ENCODE results near the gene CDC37.
"Not testable (repeated sequence)": the region's sequence is repeated elsewhere in the genome, so short reads cannot be mapped to it uniquely, and the experiment has no call there.

The CDC37 gene

GRCh38 chr19:10395003-10395402 lies 8.3 kb downstream of the CDC37 start:
- DNase-seq (ENCODE audit: low spot score) = no peak

- no peak for DNase-seq (ENCODE audit: low spot score)
Measured at GRCh38 chr19:10393137-10393536, 10.2 kb downstream of the CDC37 start.

GRCh38 chr19:10392120-10392519 lies 11.2 kb downstream of the CDC37 start:
- DNase-seq (ENCODE audit: low spot score) = no peak

GRCh38 chr19:10390652-10391286 lies 12.6 kb downstream of the CDC37 start:
- peak; percentile 72 for DNase-seq (ENCODE audit: low spot score)

- DNase-seq (ENCODE audit: low spot score) = no peak
Measured at GRCh38 chr19:10389863-10390262, 13.5 kb downstream of the CDC37 start.

GRCh38 chr19:10388957-10389356 lies 14.4 kb downstream of the CDC37 start:
- peak; percentile 77 for DNase-seq (ENCODE audit: low spot score)

- DNase-seq (ENCODE audit: low spot score) = no peak
Measured at GRCh38 chr19:10384580-10384979, 18.8 kb downstream of the CDC37 start.

GRCh38 chr19:10383223-10383499 lies 20.2 kb downstream of the CDC37 start:
- not testable (repeated sequence) for DNase-seq (ENCODE audit: low spot score)

GRCh38 chr19:10380313-10381102 lies 22.8 kb downstream of the CDC37 start, which contains the start of gene TYK2:
Gene TYK2, minus strand, starts transcription at chr19:10380572. Its CDS starts 2,166 bp downstream, at chr19:10378406.
- peak; percentile 97 for DNase-seq (ENCODE audit: low spot score)

GRCh38 chr19:10379880-10380312 lies 23.4 kb downstream of the CDC37 start:
- no peak for DNase-seq (ENCODE audit: low spot score)

GRCh38 chr19:10378124-10378523 lies 25.2 kb downstream of the CDC37 start:
- DNase-seq (ENCODE audit: low spot score) = no peak

- not testable (repeated sequence) for DNase-seq (ENCODE audit: low spot score)
Measured at GRCh38 chr19:10377140-10377640, 26.2 kb downstream of the CDC37 start.

GRCh38 chr19:10374931-10375330 lies 28.4 kb downstream of the CDC37 start:
- DNase-seq (ENCODE audit: low spot score) = no peak

- no peak for DNase-seq (ENCODE audit: low spot score)
Measured at GRCh38 chr19:10372690-10373089, 30.7 kb downstream of the CDC37 start.

- DNase-seq (ENCODE audit: low spot score) = no peak
Measured at GRCh38 chr19:10368101-10368803, 35.1 kb downstream of the CDC37 start.

- DNase-seq (ENCODE audit: low spot score) = not testable (repeated sequence)
Measured at GRCh38 chr19:10366950-10367512, 36.3 kb downstream of the CDC37 start.

- no peak for DNase-seq (ENCODE audit: low spot score)
Measured at GRCh38 chr19:10365518-10365917, 37.8 kb downstream of the CDC37 start.

GRCh38 chr19:10364644-10365043 lies 38.7 kb downstream of the CDC37 start:
- no peak for DNase-seq (ENCODE audit: low spot score)

- no peak for DNase-seq (ENCODE audit: low spot score)
Measured at GRCh38 chr19:10363789-10364281, 39.5 kb downstream of the CDC37 start.

- DNase-seq (ENCODE audit: low spot score) = no peak
Measured at GRCh38 chr19:10362259-10362658, 41.1 kb downstream of the CDC37 start.

- no peak for DNase-seq (ENCODE audit: low spot score)
Measured at GRCh38 chr19:10361569-10362011, 41.8 kb downstream of the CDC37 start.

GRCh38 chr19:10356431-10356830 lies 46.9 kb downstream of the CDC37 start:
- DNase-seq (ENCODE audit: low spot score) = no peak

All from SW480 (cell line).